Trophoblast cell (in vitro differentiated cells and primary cell): ENCODE data around the gene MALRD1.

Experiments used
- DNase-seq, 2 donors: peaks; one replicate each; pipeline ENCODE4 v3.0.0-alpha.2; 2016
- H2AFZ ChIP-seq: 2 replicates; pipeline ENCODE4 v1.6.1; 2013; ENCODE audit warnings: low read length, moderate library complexity, mild to moderate bottlenecking; ENCODE audit not compliant: insufficient read depth, poor library complexity
- H2AK5ac ChIP-seq: 2 replicates; pipeline ENCODE4 v1.6.1; 2013; ENCODE audit warnings: mild to moderate bottlenecking, low read length
- H2BK120ac ChIP-seq: 2 replicates; pipeline ENCODE4 v1.6.1; 2013; ENCODE audit warnings: low read length, mild to moderate bottlenecking, moderate library complexity; ENCODE audit not compliant: insufficient read depth, poor library complexity
- H2BK12ac ChIP-seq: 2 replicates; pipeline ENCODE4 v1.6.1; 2013; ENCODE audit warnings: mild to moderate bottlenecking, low read length, moderate library complexity
- H2BK5ac ChIP-seq: 2 replicates; pipeline ENCODE4 v1.6.1; 2013; ENCODE audit warnings: low read length, low read depth, moderate library complexity, mild to moderate bottlenecking; ENCODE audit not compliant: poor library complexity
- H3K14ac ChIP-seq: 2 replicates; pipeline ENCODE4 v1.6.1; 2013; ENCODE audit warnings: mild to moderate bottlenecking, low read length
- H3K18ac ChIP-seq: 2 replicates; pipeline ENCODE4 v1.6.1; 2013; ENCODE audit warnings: mild to moderate bottlenecking, low read length
- H3K23ac ChIP-seq: 2 replicates; pipeline ENCODE4 v1.6.1; 2013; ENCODE audit warnings: low read length
- H3K27ac ChIP-seq: 2 replicates; pipeline ENCODE4 v1.5.1; 2013; ENCODE audit warnings: low read depth, mild to moderate bottlenecking, inconsistent platforms, low read length, moderate library complexity
- H3K27me3 ChIP-seq: 2 replicates; pipeline ENCODE4 v1.6.1; 2013; ENCODE audit warnings: inconsistent platforms, mild to moderate bottlenecking, low read length, moderate library complexity; ENCODE audit not compliant: insufficient read depth
- H3K36me3 ChIP-seq, 2 experiments: 1 replicate in 1 of 2; 2 replicates in 1 of 2; pipeline ENCODE4 v1.6.1; 2013; ENCODE audit warnings: low read length in 2 of 2, mild to moderate bottlenecking in 2 of 2, moderate library complexity in 1 of 2; ENCODE audit not compliant: insufficient read depth in 2 of 2, control insufficient read depth in 1 of 2
- H3K4ac ChIP-seq: 2 replicates; pipeline ENCODE4 v1.6.1; 2013; ENCODE audit warnings: low read depth, mild to moderate bottlenecking, low read length, moderate library complexity
- H3K4me1 ChIP-seq, 2 experiments: 1 replicate in 1 of 2; 2 replicates in 1 of 2; pipeline ENCODE4 v1.6.1; 2013; ENCODE audit warnings: low read length in 2 of 2, mild to moderate bottlenecking in 2 of 2, moderate library complexity in 1 of 2; ENCODE audit not compliant: insufficient read depth in 2 of 2, control insufficient read depth in 1 of 2
- H3K4me2 ChIP-seq: 2 replicates; pipeline ENCODE4 v1.6.1; 2013; ENCODE audit warnings: inconsistent platforms, mild to moderate bottlenecking, low read length, moderate library complexity
- H3K4me3 ChIP-seq: 2 replicates; pipeline ENCODE4 v1.5.1; 2013; ENCODE audit warnings: mild to moderate bottlenecking, low read depth, low read length, inconsistent platforms
- H3K79me1 ChIP-seq: one replicate; pipeline ENCODE4 v1.6.1; 2013; ENCODE audit warnings: low read length
- H3K79me2 ChIP-seq: 2 replicates; pipeline ENCODE4 v1.6.1; 2013; ENCODE audit warnings: low read length, mild to moderate bottlenecking; ENCODE audit not compliant: control insufficient read depth, insufficient read depth, poor library complexity
- H3K9ac ChIP-seq: 2 replicates; pipeline ENCODE4 v1.6.1; 2013; ENCODE audit warnings: mild to moderate bottlenecking, low read length
- H3K9me3 ChIP-seq: 2 replicates; pipeline ENCODE4 v1.6.1; 2013; ENCODE audit warnings: low read depth, mild to moderate bottlenecking, control low read depth, inconsistent platforms, low read length; ENCODE audit not compliant: insufficient read depth
- H4K12ac ChIP-seq: 2 replicates; pipeline ENCODE4 v1.6.1; 2013; ENCODE audit warnings: low read depth, mild to moderate bottlenecking, low read length, moderate library complexity
- H4K8ac ChIP-seq: 2 replicates; pipeline ENCODE4 v1.6.1; 2013; ENCODE audit warnings: low read depth, mild to moderate bottlenecking, low read length, moderate library complexity
- H4K91ac ChIP-seq: one replicate; pipeline ENCODE4 v1.6.1; 2013; ENCODE audit warnings: low read depth, mild to moderate bottlenecking, low read length, moderate library complexity
- WGBS: extraction: QIAGEN DNeasy Blood & Tissue Kit; methylation state at CpG from one replicate; pipeline ENCODE4 v1.1.7; 2013; ENCODE audit warnings: missing lambda C conversion rate; ENCODE audit not compliant: insufficient read length, insufficient coverage; ENCODE audit errors: extremely low coverage; 5-methylcytosine and 5-hydroxymethylcytosine counted together

The MALRD1 gene

GRCh38 chr10:19449860-19450259 is 401.3 kb downstream of the MALRD1 start:
- no CpG with 5 or more reads among the region's 2 CpGs for WGBS
- no peak overlapping the region for H3K4me2 ChIP-seq
- H3K9ac ChIP-seq: no peak overlapping the region
- H3K4me3 ChIP-seq: no peak overlapping the region
- no peak overlapping the region for H3K4ac ChIP-seq
- H3K9me3 ChIP-seq: peaks cover 2% of the 10 kb centered on the region
- no peaks in the 10 kb centered on the region for H3K36me3 ChIP-seq
- H3K23ac ChIP-seq: no peak overlapping the region
- no peak overlapping the region for H4K8ac ChIP-seq
- no peak overlapping the region for H4K12ac ChIP-seq
- no peak overlapping the region for H2BK12ac ChIP-seq
- DNase-seq: no peak
- H2AFZ ChIP-seq: no peak overlapping the region
- no peak overlapping the region for H2BK5ac ChIP-seq
- H3K14ac ChIP-seq: no peak overlapping the region
- H3K79me2 ChIP-seq: no peaks in the 10 kb centered on the region
- no peaks in the 10 kb centered on the region for H3K4me1 ChIP-seq
- H2AK5ac ChIP-seq: no peak overlapping the region
- no peaks in the 10 kb centered on the region for H3K79me1 ChIP-seq
- H3K18ac ChIP-seq: no peak overlapping the region
- H3K27ac ChIP-seq: no peak overlapping the region
- H3K27me3 ChIP-seq: no peaks in the 10 kb centered on the region
- no peak overlapping the region for H4K91ac ChIP-seq
- no peak overlapping the region for H2BK120ac ChIP-seq

- Histone ChIP-seq H3K79me2 (no peaks in the 10 kb centered on the region), H4K12ac (no peak overlapping the region), H2AK5ac (no peak overlapping the region), H3K36me3 (no peaks in the 10 kb centered on the region), H3K27me3 (no peaks in the 10 kb centered on the region), H3K18ac (no peak overlapping the region), H2BK12ac (no peak overlapping the region), H3K4me3 (no peak overlapping the region), H2BK120ac (no peak overlapping the region), H3K79me1 (no peaks in the 10 kb centered on the region), H3K4me1 (no peaks in the 10 kb centered on the region), H2BK5ac (no peak overlapping the region), H3K23ac (no peak overlapping the region), H3K9me3 (no peaks in the 10 kb centered on the region), H3K14ac (no peak overlapping the region), H3K27ac (no peak overlapping the region), H4K8ac (no peak overlapping the region), H2AFZ (no peak overlapping the region), H3K9ac (no peak overlapping the region), H3K4ac (no peak overlapping the region), H3K4me2 (no peak overlapping the region), H4K91ac (no peak overlapping the region)
- no peak for DNase-seq
- no CpG with 5 or more reads among the region's 3 CpGs for WGBS
Measured at GRCh38 chr10:19451356-19451755, 402.8 kb downstream of the MALRD1 start.

DNA sequence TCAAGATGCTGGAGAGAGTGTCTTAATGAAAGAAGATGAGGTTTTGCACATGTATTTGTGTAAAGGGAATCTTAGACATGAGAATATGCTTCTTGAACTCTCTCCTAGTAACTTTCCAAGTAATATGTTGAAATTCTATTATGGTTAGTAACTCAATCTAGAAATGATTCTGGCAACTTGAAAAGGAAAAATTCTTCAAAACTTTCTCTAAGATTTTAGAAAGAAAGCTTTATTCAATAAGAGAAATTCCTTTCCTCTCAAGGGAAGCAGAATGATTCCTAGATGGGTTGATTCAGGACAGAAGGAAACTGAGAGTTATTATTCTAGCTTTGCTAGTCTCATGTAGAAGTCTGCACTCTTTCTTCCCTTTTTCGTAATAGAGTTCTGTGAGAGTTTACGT is 403.3 kb downstream of the MALRD1 start:
- H3K27ac ChIP-seq: no peak overlapping the region
- H3K4me1 ChIP-seq: no peaks in the 10 kb centered on the region
- no peaks in the 10 kb centered on the region for H3K27me3 ChIP-seq
- H4K8ac ChIP-seq: no peak overlapping the region
- H3K9me3 ChIP-seq: no peaks in the 10 kb centered on the region
- H3K4me2 ChIP-seq: no peak overlapping the region
- H2BK12ac ChIP-seq: no peak overlapping the region
- H4K91ac ChIP-seq: no peak overlapping the region
- H3K4me3 ChIP-seq: no peak overlapping the region
- no peak overlapping the region for H2BK120ac ChIP-seq
- H2AFZ ChIP-seq: no peak overlapping the region
- H3K36me3 ChIP-seq: no peaks in the 10 kb centered on the region
- WGBS: no CpG with 5 or more reads among the region's 2 CpGs
- no peak overlapping the region for H2BK5ac ChIP-seq
- no peaks in the 10 kb centered on the region for H3K79me2 ChIP-seq
- H3K9ac ChIP-seq: no peak overlapping the region
- no peak for DNase-seq
- no peaks in the 10 kb centered on the region for H3K79me1 ChIP-seq
- H3K14ac ChIP-seq: no peak overlapping the region
- H4K12ac ChIP-seq: no peak overlapping the region
- H3K18ac ChIP-seq: no peak overlapping the region
- no peak overlapping the region for H3K4ac ChIP-seq
- no peak overlapping the region for H2AK5ac ChIP-seq
- no peak overlapping the region for H3K23ac ChIP-seq

DNA sequence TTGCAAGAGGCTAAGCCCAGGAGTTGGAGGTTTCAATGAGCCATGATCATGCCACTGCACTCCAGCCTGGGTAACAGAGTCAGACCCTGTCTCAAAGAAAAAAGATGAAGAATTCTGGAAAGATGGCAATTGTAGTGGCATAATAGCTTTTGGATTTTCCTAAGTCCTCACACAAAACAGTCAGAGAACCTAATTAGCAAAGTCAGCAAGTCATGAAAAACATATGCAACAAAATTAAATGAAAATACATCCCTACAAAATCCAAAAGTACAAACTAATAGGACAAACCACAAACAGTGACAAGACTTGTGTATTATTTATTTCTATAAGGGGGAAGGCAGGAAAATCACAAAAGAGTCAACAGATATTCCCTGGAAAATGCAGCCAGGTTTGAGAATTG is 405.4 kb downstream of the MALRD1 start:
- Histone ChIP-seq H2AFZ (no peak overlapping the region), H3K4ac (no peak overlapping the region), H3K9me3 (no peaks in the 10 kb centered on the region), H2BK12ac (no peak overlapping the region), H3K14ac (no peak overlapping the region), H2BK5ac (no peak overlapping the region), H3K27me3 (no peaks in the 10 kb centered on the region), H3K27ac (no peak overlapping the region), H3K9ac (no peak overlapping the region), H3K18ac (no peak overlapping the region), H4K8ac (no peak overlapping the region), H3K79me2 (no peaks in the 10 kb centered on the region), H3K23ac (no peak overlapping the region), H4K12ac (no peak overlapping the region), H3K79me1 (no peaks in the 10 kb centered on the region), H4K91ac (no peak overlapping the region), H3K4me2 (no peak overlapping the region), H2AK5ac (no peak overlapping the region), H3K4me3 (no peak overlapping the region), H2BK120ac (no peak overlapping the region), H3K36me3 (no peaks in the 10 kb centered on the region), H3K4me1 (no peaks in the 10 kb centered on the region)
- no peak for DNase-seq

GRCh38 chr10:19461588-19461987 is 413.0 kb downstream of the MALRD1 start:
- no peak overlapping the region for H3K4ac ChIP-seq
- H3K79me1 ChIP-seq: no peaks in the 10 kb centered on the region
- H3K27ac ChIP-seq: no peak overlapping the region
- H3K9me3 ChIP-seq: no peaks in the 10 kb centered on the region
- H3K9ac ChIP-seq: no peak overlapping the region
- H2AFZ ChIP-seq: no peak overlapping the region
- H4K12ac ChIP-seq: no peak overlapping the region
- no peak overlapping the region for H4K8ac ChIP-seq
- H2BK5ac ChIP-seq: no peak overlapping the region
- H2BK120ac ChIP-seq: no peak overlapping the region
- no peak overlapping the region for H3K4me3 ChIP-seq
- H3K4me1 ChIP-seq: no peaks in the 10 kb centered on the region
- WGBS: no CpG with 5 or more reads among the region's 5 CpGs
- no peak overlapping the region for H3K23ac ChIP-seq
- no peaks in the 10 kb centered on the region for H3K27me3 ChIP-seq
- H2BK12ac ChIP-seq: no peak overlapping the region
- H3K79me2 ChIP-seq: no peaks in the 10 kb centered on the region
- H2AK5ac ChIP-seq: no peak overlapping the region
- no peak overlapping the region for H3K18ac ChIP-seq
- no peaks in the 10 kb centered on the region for H3K36me3 ChIP-seq
- no peak overlapping the region for H3K4me2 ChIP-seq
- DNase-seq: no peak
- H4K91ac ChIP-seq: no peak overlapping the region
- no peak overlapping the region for H3K14ac ChIP-seq
